ENCODE results near the gene APOO. TPM values are rescaled to one million over a fixed set of nuclear protein-coding genes. Genes with fewer than 3 reads are reported as not detected.

Gene APOO
- total RNA-seq, 3 donors from 2014 or later: 19.2 to 38.7 (median 36.6) TPM

DNA sequence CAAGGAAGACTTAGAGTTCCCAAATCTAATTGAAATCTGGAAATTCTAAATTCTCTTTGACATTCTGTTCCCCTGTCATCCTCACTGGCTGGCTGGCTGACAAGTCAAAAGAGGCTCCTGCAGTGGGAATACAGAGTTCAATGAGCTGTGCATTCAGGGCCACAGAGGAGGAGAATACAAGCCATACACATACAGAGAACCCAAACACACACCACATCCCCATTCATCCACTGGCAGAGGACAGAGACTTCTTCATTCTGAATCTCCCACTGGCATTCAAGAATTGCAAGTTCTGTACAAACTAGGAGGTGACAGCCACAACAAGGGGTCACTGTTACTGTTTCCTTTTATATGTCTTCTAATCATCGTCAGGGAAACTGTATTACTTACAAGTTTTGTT lies 75.0 kb downstream of the APOO start:
- ATAC-seq: no peak
- no peak overlapping the region for H3K4me3 ChIP-seq

DNA sequence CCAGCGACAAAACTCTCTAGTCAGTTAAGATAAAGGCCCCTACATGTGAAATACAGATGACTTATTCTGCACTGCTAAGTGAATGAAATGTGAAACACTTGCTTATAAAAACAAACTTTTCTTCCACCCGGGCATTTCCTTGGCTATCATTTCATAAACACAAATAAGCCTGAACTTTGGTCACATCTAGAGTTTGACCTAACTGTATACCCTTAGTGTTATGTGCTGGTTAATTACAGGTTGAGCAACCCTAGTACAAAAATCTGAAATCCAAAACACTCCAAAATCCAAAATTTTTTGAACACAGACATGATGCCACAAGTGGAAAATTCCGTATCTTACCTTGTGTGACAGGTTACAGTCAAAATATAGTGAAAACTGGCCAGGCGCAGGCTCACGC lies 78.9 kb downstream of the APOO start:
- Histone ChIP-seq H3K4me3 (no peak overlapping the region), H3K36me3 (ENCODE audit: low read depth) (no peaks in the 10 kb centered on the region), H3K4me1 (ENCODE audit: low read depth) (no peaks in the 10 kb centered on the region), H3K9me3 (no peaks in the 10 kb centered on the region)
- intact Hi-C loops (cut with DNase I, micrococcal nuclease): no loop called here
- DNase-seq (no peak), ATAC-seq (no peak)
- TF ChIP-seq, protein P1, sequence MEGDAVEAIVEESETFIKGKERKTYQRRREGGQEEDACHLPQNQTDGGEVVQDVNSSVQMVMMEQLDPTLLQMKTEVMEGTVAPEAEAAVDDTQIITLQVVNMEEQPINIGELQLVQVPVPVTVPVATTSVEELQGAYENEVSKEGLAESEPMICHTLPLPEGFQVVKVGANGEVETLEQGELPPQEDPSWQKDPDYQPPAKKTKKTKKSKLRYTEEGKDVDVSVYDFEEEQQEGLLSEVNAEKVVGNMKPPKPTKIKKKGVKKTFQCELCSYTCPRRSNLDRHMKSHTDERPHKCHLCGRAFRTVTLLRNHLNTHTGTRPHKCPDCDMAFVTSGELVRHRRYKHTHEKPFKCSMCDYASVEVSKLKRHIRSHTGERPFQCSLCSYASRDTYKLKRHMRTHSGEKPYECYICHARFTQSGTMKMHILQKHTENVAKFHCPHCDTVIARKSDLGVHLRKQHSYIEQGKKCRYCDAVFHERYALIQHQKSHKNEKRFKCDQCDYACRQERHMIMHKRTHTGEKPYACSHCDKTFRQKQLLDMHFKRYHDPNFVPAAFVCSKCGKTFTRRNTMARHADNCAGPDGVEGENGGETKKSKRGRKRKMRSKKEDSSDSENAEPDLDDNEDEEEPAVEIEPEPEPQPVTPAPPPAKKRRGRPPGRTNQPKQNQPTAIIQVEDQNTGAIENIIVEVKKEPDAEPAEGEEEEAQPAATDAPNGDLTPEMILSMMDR (IDR thresholded peaks at IDR 0.05): no peak

More for the DNA sequence above, 75.0 kb downstream of the APOO start:
- DNase-seq: no peak
- intact Hi-C loops (cut with DNase I, micrococcal nuclease): no loop called here
- Histone ChIP-seq H3K9me3 (no peaks in the 10 kb centered on the region), H3K36me3 (ENCODE audit: low read depth) (no peaks in the 10 kb centered on the region), H3K4me1 (ENCODE audit: low read depth) (no peaks in the 10 kb centered on the region)
- TF ChIP-seq, protein P1 (IDR thresholded peaks at IDR 0.05): no peak

DNA sequence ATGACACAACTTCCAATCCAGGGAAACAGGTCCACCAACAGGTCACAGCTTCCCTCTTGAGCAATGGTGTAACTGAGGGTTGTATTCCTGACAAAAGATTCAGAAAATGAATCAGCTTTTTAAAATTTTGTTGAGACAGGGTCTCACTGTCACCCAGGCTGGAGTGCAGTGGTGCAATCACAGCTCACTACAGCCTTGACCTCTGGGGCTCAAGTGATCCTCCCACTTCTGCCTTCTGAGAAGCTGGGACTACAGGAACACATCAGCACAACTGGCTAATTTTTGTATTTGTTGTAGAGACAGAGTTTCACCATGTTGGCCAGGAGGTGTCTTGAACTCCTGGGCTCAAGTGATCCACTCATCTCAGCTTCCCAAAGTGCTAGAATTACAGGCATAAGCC lies 81.1 kb downstream of the APOO start:
- Histone ChIP-seq H3K9me3 (no peaks in the 10 kb centered on the region), H3K4me1 (ENCODE audit: low read depth) (no peaks in the 10 kb centered on the region), H3K36me3 (ENCODE audit: low read depth) (no peaks in the 10 kb centered on the region), H3K4me3 (no peak overlapping the region)
- ATAC-seq (no peak), DNase-seq (no peak)
- intact Hi-C loops (cut with DNase I, micrococcal nuclease): no loop called here
- TF ChIP-seq, protein P1 (IDR thresholded peaks at IDR 0.05): no peak

DNA sequence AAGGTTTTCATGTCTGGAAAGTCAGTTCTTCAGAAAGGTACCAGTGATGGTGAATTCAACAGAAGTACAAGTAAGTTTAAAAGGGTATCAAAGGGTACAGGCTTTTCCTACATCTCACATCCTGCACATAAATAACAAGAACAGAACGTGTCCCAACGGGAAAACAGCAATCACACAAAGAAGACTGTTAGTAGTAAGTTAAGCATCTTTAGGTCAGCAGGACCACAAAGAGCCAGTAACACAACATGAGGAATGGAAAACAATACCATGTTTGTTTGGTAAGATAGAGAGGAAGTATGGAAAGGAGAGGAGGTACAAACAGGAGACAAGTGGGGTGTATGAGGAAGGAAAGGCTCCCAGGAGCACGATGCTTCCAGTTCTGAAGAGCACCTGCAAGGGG lies 81.5 kb downstream of the APOO start:
- no peak for ATAC-seq
- TF ChIP-seq, protein P1 (IDR thresholded peaks at IDR 0.05): no peak
- intact Hi-C loops (cut with DNase I, micrococcal nuclease): no loop called here

DNA sequence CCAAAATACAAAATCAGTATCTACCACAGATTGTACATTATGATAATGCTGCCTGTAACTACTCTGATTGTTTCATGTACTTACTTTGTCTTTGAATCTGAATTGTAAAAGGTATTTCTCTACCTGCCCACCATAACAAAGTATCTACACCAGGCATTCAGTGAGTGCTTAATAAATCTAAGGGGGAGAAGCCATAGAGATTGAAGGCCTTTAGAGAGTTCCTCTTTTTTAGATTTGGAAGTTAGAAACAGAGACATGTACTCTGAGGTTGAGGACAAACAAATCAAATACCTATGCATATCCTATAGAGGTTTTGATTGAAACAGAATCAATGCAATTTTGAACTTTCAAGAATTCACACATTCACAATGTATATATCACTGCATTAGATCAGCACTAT lies 82.1 kb downstream of the APOO start:
- Histone ChIP-seq H3K36me3 (ENCODE audit: low read depth) (no peaks in the 10 kb centered on the region), H3K4me1 (ENCODE audit: low read depth) (no peaks in the 10 kb centered on the region), H3K9me3 (no peaks in the 10 kb centered on the region), H3K4me3 (no peak overlapping the region)
- TF ChIP-seq, protein P1 (IDR thresholded peaks at IDR 0.05): no peak
- intact Hi-C loops (cut with DNase I, micrococcal nuclease): no loop called here
- ATAC-seq: no peak
- DNase-seq: no peak

More for the DNA sequence above, 81.5 kb downstream of the APOO start:
- Histone ChIP-seq H3K4me3 (no peak overlapping the region), H3K36me3 (ENCODE audit: low read depth) (no peaks in the 10 kb centered on the region), H3K9me3 (no peaks in the 10 kb centered on the region), H3K4me1 (ENCODE audit: low read depth) (no peaks in the 10 kb centered on the region)
- no peak for DNase-seq

DNA sequence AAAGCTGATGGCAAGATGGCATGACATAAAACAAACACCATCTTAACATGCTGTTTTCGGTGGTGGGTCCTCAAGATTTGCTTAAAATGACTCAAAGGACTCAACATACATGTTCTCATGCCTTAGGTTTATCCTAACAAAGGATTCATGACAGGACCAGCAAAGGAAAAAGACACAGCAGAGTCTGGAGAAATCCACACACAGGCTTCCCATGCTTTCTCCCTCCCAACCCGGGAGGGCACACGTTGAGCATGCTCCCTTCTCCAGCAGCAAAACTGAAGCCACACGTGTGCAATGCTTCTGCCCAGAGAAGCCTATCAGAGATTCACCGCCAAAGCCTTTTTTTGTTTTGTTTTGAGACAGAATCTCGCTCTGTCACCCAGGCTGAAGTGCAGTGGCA lies 84.9 kb downstream of the APOO start:
- Histone ChIP-seq H3K9me3 (no peaks in the 10 kb centered on the region), H3K36me3 (ENCODE audit: low read depth) (no peaks in the 10 kb centered on the region)
- intact Hi-C loops (cut with DNase I, micrococcal nuclease): no loop called here

More for the DNA sequence above, 84.9 kb downstream of the APOO start:
- H3K4me3 ChIP-seq: no peak overlapping the region
- TF ChIP-seq, protein P1 (IDR thresholded peaks at IDR 0.05): no peak
- peak; percentile 17 for ATAC-seq
- H3K4me1 ChIP-seq (ENCODE audit: low read depth): no peaks in the 10 kb centered on the region
- no peak for DNase-seq

All from mucosa of descending colon (tissue), 3 donors.